ENCODE data around the gene CLASP2.

CLASP2 gene

DNA sequence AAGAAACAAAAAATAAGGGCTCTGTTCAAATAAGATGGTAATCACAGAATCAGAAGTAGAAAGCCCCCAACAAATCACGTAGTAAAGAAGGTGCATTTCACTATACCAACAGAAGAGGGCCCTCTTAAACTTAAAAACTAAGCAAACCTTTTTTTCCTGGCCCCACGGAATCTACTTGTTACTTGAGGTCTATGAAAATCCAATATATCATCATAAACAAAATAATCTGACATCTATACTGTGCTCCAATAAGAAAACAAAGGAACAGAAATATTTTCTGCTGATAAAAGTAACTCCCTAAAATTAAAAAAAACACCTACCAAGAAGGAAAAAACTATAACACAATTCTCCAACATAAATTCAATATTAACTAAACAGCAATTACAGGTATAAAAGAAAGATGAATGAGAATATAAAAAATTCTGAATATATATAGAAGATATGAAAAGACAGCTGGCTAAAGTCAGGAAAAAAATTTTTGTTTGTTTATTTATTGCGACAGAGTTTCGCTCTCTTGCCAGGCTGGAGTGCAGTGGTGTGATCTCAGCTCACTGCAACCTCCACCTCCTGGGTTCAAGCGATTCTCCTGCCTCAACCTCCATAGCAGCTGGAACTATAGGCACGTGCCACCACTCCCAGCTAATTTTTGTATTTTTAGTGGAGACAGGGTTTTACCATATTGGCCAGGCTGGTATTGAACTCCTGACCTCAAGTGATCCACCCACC is 81.8 kb downstream of the CLASP2 start:
- DNase-seq (ENCODE audit: low spot score), result peak; percentile 68

DNA sequence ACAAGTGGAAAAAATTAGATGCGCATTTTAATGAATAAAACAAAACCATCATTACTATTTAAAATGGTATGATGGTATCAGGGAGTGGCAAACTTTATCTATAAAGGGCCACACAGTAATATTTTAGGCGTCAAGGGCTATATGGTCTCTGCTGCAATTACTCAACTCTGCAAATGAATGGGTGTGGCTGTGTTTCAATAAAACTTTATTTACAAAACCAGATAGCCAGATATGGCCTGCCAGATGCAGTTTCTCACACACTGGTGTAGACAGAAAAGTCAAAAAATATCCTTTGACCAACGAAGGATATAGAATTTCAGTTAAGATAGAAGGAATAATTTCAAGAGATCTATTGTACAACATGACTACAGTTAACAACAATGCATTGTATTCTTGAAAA is 83.8 kb downstream of the CLASP2 start:
- no peak for DNase-seq (ENCODE audit: low spot score)

DNA sequence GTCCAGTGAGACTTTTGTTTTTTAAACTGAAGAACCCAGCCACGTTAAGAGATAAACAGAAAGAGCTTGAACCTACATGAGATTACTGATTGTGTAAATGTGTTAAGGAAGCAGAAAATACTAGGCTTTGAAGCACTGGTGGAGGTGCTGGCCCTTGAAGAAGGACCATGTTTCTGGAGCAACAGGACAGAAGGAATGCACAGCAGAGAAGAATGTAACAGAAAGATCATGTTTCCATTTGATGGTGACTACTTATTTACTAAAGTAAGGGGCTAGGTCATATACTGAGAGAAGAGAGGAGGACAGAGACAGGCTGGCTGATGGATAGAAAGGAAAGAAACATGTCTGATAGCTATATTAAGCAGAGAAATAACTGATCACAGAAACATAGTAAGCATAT is 88.8 kb downstream of the CLASP2 start:
- DNase-seq (ENCODE audit: low spot score), result no peak

- no peak for DNase-seq (ENCODE audit: low spot score)
Observed at GRCh38 chr3:33624756-33625155, 93.3 kb downstream of the CLASP2 start.

- no peak for DNase-seq (ENCODE audit: low spot score)
Observed at GRCh38 chr3:33613041-33613440, 105.0 kb downstream of the CLASP2 start.

GRCh38 chr3:33612607-33613006 is 105.4 kb downstream of the CLASP2 start:
- no peak for DNase-seq (ENCODE audit: low spot score)

DNA sequence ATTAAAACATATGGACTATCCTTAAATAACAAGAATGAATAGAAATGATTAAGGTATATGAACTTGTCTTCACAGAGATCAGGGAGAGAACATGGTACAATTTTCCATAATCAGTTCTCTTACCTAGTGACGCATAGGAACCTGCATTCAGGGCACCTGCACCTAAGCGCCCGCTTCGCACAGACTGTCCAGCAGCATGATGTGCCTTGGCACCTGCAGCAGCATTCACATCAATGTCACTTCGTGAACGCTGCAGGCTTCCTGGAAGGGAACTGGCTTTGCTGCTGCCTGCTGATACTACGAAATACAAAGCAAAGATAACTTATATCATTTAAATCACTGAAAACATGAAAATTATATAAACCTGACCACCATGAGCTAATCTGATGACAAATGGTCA is 115.2 kb downstream of the CLASP2 start:
- DNase-seq (ENCODE audit: low spot score), result no peak

GRCh38 chr3:33597257-33597689 is 120.8 kb downstream of the CLASP2 start:
- DNase-seq (ENCODE audit: low spot score), result no peak

DNA sequence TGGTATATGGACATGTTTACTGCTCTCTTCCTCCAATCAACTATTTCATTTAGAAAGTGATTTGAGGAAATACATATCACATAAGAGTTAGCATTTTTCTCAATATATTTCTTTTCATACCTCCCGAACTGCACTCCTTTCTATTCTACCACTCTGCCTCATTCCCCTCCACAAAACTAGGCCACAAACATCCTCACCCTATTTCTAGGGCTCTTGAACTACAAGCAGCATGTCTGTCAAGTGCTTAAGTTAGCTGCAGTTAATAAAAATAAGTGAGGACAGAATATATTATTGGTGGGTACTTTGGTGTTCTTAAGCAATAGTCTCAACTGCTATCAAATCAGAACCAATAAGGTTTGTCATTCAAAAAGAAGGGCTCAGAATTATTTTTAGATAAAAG is 125.1 kb downstream of the CLASP2 start:
- no peak for DNase-seq (ENCODE audit: low spot score)

GRCh38 chr3:33590541-33590940 is 127.5 kb downstream of the CLASP2 start:
- no peak for DNase-seq (ENCODE audit: low spot score)

- DNase-seq (ENCODE audit: low spot score), result no peak
Observed at GRCh38 chr3:33586402-33586801, 131.7 kb downstream of the CLASP2 start.

DNA sequence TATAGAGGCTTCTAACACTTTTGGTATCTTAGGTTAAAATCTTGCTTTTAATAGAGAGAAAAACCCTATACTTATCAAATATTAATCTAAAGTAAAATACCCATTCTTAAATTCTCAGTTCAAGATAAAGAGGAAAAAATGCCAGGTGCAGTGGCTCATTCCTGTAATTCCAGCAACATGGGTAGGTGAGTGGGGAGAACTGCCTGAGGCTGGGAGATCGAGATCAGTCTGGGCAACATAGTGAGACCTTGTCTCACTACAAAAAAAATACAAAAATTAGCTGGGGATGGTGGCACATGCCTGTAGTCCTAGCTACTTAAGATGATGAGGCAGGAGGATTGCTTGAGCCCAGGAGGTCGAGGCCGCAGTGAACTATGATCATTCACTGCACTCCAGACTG is 135.8 kb downstream of the CLASP2 start:
- DNase-seq (ENCODE audit: low spot score), result no peak

- DNase-seq (ENCODE audit: low spot score), result no peak
Observed at GRCh38 chr3:33581666-33582065, 136.4 kb downstream of the CLASP2 start.

DNA sequence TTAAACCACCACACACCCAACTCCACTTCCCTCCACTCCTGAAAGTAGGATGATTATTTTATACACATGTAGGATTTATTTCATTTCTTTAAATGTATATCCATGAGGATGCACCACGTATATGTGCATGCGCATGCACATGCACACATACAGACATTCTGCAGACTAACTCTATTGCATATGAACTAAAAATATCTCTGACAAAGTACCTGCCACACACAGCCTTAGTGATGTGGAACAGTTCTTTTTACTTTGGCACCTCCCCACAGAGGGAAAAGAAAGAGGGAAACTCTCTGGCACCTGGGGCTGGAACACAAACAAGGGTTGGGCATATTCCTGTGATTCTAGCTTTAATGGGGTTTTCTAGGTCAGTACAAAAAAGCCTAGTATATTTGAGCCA is 138.2 kb downstream of the CLASP2 start:
- no peak for DNase-seq (ENCODE audit: low spot score)

- DNase-seq (ENCODE audit: low spot score), result no peak
Observed at GRCh38 chr3:33579178-33579510, 138.9 kb downstream of the CLASP2 start.

- no peak for DNase-seq (ENCODE audit: low spot score)
Observed at GRCh38 chr3:33578325-33579177, 139.5 kb downstream of the CLASP2 start.

GRCh38 chr3:33577588-33577987 is 140.5 kb downstream of the CLASP2 start:
- DNase-seq (ENCODE audit: low spot score), result no peak

DNA sequence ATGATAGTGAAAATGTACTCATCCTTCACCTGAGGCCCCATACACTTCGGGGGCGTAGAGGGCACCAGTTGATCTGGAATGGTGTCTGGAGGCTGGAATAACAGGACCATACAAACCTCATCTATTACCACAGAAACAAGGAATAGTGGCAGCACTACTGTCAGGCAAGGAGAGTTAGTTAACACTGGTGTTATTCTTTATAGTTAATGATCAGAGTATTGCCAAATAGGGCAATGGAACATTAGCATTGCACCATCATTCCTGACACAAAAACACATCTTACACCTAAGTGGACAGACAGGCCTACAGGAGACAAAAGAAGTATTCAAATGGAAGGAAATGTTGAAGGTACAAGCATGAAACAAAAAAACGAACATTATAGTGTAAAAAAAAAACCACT is 140.9 kb downstream of the CLASP2 start:
- no peak for DNase-seq (ENCODE audit: low spot score)

GRCh38 chr3:33575311-33575710 is 142.7 kb downstream of the CLASP2 start:
- no peak for DNase-seq (ENCODE audit: low spot score)

DNA sequence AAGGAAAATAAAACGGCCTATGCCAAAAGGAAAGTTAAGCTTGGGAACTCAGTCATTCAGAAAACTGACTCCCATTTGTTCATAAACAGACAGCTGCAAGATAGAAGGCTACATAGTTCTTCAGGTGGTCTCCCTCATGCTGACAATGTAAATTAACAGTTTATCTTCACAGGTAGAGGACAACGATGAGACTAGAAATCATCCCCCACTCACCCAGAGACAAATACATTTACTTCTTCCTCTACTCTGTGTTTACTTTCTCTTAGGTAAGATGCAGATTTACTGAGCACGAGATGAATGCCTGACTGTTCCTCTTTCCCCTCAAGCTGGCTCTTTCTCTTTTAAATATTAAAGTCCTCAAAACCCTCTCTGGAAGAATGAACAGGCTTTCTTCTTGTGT is 160.2 kb downstream of the CLASP2 start:
- no peak for DNase-seq (ENCODE audit: low spot score)

- no peak for DNase-seq (ENCODE audit: low spot score)
Observed at GRCh38 chr3:33557279-33557678, 160.8 kb downstream of the CLASP2 start.

DNA sequence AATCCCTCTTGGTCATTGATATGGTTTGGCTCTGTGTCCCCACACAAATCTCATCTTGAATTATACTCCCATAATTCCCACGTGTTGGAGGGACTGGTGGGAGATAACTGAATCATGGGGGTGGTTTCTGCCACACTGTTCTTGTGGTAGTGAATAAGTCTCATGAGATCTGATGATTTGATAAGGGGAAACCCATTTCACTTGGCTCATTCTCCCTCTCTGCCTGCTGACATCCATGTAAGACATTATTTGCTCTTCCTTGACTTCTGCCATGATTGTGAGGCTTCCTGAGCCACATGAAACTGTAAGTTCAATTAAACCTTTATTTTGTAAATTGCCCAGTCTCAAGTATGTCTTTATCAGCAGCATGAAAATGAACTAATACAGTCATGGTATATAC is 171.0 kb downstream of the CLASP2 start:
- DNase-seq (ENCODE audit: low spot score), result no peak

DNA sequence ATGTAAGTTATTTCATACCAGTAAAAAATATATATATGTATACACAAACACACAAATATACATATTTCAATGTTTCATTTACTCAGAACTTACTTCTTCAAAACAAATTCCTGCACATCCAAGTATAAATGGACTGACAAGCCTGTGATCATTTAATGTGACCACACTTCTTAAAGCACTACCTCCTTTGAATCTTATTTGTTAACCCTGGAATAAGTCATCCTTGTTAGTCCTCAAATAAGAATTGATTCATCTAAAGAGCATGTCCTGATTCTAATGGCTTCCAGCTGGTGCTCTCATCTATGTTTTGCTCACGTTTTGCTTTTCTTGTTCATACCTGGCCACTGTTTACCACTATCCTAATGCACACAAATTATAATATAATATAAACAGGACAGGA is 173.9 kb downstream of the CLASP2 start:
- no peak for DNase-seq (ENCODE audit: low spot score)

DNA sequence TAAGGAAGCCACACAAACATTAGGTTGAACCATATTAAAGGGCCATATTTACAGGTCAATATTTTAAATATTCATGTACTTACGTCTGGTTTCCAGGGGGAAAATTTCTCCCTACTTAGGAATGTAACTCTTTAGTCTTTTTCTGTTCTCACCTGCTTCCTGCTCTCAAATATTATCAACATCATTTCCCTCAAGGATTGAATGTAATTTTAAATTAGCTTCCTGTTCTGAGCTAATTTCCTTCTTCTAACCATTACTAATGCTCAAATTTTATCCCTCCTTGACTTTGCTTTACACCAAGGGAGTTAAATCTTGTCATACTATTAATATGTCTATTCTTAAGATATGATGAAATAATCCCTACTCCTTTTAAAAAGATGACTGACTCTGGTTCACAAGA is 174.5 kb downstream of the CLASP2 start:
- no peak for DNase-seq (ENCODE audit: low spot score)
